Parathyroid adenoma (tissue), 2 donors: Measurements from ENCODE around the gene PRSS22.
A peak's percentile ranks its signal among the peaks of the same experiment; 100 is the strongest.

ENCODE experiments used
- H2AFZ ChIP-seq: fragments of 300-600 bp; sonication (generic); one replicate; pipeline ENCODE4 v1.7.0; 2017; ENCODE audit warnings: antibody characterized with exemption, mild to moderate bottlenecking
- H3K27ac ChIP-seq: fragments of 300-600 bp; sonication (generic); one replicate; pipeline ENCODE4 v1.7.0; 2017
- H3K27me3 ChIP-seq: fragments of 300-600 bp; sonication (generic); one replicate; pipeline ENCODE4 v1.7.0; 2017; ENCODE audit warnings: low read length; ENCODE audit not compliant: control insufficient read depth, insufficient read depth
- H3K36me3 ChIP-seq: fragments of 300-600 bp; sonication (generic); one replicate; pipeline ENCODE4 v1.7.0; 2017; ENCODE audit warnings: low read length; ENCODE audit not compliant: control insufficient read depth, insufficient read depth
- H3K4me1 ChIP-seq: fragments of 300-600 bp; sonication (generic); one replicate; pipeline ENCODE4 v1.7.0; 2017; ENCODE audit warnings: control low read depth
- H3K4me2 ChIP-seq: fragments of 300-600 bp; sonication (generic); one replicate; pipeline ENCODE4 v1.7.0; 2017; ENCODE audit warnings: low read length
- H3K4me3 ChIP-seq: fragments of 300-600 bp; sonication (generic); one replicate; pipeline ENCODE4 v1.7.0; 2017; ENCODE audit warnings: low read depth, low read length
- H3K79me2 ChIP-seq: fragments of 300-600 bp; sonication (generic); one replicate; pipeline ENCODE4 v1.7.0; 2017; ENCODE audit warnings: control low read depth
- H3K9ac ChIP-seq: fragments of 300-600 bp; sonication (generic); one replicate; pipeline ENCODE4 v1.7.0; 2017; ENCODE audit warnings: mild to moderate bottlenecking
- H3K9me3 ChIP-seq: fragments of 300-600 bp; sonication (generic); one replicate; pipeline ENCODE4 v1.7.0; 2017; ENCODE audit warnings: low read length; ENCODE audit not compliant: control insufficient read depth
- TF ChIP-seq, protein P1 (sequence below): fragments of 300-600 bp; sonication (generic); IDR thresholded peaks from one replicate; pipeline ENCODE4 v1.7.0; 2017; ENCODE audit warnings: antibody characterized with exemption, mild to moderate bottlenecking
- donor health status: primary hyperparathyroidism.

Gene PRSS22

DNA sequence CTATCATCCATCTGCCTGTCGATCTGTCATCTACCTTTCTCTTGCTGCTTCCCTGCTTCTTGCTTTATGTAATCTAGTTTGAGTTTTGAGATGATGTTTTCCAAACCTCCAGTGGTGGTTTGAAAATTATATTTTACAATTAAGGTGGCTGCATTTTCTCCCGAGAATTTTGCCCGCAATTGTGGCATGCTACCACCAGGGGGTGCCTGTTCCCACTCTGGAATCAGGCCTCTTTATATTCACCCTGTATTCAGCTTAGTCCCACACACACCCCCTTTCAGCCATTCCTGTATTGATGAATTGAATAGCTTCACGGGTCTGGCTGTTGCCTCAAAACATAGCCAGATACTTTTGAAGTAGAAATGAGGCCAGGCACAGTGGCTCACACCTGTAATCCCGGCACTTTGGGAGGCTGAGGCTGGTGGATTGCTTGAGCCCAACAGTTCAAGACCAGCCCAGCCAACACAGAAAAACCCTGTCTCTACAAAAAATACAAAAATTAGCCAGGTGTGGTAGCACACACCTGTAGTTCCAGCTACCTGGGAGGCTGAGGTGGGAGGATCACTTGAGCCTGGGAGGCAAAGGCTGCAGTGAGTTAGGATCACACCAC is 3.2 kb downstream of the PRSS22 start:
- Histone ChIP-seq H3K9ac (no peak overlapping the region), H3K4me2 (no peak overlapping the region), H3K27me3 (no peaks in the 10 kb centered on the region), H3K9me3 (no peaks in the 10 kb centered on the region), H3K4me1 (peaks cover 4% of the 10 kb centered on the region), H3K27ac (no peak overlapping the region), H3K36me3 (no peaks in the 10 kb centered on the region), H3K4me3 (no peak overlapping the region), H3K79me2 (no peaks in the 10 kb centered on the region), H2AFZ (no peak overlapping the region)
- TF ChIP-seq, protein P1, sequence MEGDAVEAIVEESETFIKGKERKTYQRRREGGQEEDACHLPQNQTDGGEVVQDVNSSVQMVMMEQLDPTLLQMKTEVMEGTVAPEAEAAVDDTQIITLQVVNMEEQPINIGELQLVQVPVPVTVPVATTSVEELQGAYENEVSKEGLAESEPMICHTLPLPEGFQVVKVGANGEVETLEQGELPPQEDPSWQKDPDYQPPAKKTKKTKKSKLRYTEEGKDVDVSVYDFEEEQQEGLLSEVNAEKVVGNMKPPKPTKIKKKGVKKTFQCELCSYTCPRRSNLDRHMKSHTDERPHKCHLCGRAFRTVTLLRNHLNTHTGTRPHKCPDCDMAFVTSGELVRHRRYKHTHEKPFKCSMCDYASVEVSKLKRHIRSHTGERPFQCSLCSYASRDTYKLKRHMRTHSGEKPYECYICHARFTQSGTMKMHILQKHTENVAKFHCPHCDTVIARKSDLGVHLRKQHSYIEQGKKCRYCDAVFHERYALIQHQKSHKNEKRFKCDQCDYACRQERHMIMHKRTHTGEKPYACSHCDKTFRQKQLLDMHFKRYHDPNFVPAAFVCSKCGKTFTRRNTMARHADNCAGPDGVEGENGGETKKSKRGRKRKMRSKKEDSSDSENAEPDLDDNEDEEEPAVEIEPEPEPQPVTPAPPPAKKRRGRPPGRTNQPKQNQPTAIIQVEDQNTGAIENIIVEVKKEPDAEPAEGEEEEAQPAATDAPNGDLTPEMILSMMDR: peak; percentile 40

DNA sequence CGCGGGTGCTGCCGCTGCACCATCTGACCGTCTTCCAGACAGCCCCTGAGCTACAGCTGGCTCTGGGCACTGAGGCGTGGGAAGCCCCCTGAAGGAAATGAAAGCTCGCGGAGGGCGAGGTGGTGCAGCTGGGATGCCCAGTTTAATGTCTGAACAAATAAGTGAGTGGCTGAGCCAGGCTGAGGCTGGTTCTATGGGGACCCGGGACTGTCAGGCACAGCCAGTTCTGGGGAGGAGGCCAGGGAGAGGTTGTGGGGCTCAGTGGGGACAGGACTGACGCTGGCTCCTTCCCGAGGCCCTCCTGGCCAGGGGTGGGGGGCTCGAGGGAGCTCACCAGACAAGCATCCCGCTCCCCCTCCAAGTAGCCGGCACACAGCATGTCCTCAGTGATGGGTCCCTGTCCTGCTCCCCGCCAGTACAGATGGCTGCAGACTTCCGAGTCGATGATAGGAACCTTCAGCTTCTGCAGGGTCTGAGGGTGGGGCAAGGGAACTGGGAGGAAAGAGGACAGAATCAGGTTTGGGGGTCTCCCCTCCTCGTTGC is 4.4 kb downstream of the PRSS22 start:
- Histone ChIP-seq H3K4me3 (no peak overlapping the region), H3K27ac (no peak overlapping the region), H3K4me2 (no peak overlapping the region), H3K79me2 (no peaks in the 10 kb centered on the region), H3K27me3 (no peaks in the 10 kb centered on the region), H2AFZ (no peak overlapping the region), H3K4me1 (peaks cover 4% of the 10 kb centered on the region), H3K36me3 (no peaks in the 10 kb centered on the region), H3K9ac (no peak overlapping the region), H3K9me3 (no peaks in the 10 kb centered on the region)
- TF ChIP-seq, protein P1: no peak

DNA sequence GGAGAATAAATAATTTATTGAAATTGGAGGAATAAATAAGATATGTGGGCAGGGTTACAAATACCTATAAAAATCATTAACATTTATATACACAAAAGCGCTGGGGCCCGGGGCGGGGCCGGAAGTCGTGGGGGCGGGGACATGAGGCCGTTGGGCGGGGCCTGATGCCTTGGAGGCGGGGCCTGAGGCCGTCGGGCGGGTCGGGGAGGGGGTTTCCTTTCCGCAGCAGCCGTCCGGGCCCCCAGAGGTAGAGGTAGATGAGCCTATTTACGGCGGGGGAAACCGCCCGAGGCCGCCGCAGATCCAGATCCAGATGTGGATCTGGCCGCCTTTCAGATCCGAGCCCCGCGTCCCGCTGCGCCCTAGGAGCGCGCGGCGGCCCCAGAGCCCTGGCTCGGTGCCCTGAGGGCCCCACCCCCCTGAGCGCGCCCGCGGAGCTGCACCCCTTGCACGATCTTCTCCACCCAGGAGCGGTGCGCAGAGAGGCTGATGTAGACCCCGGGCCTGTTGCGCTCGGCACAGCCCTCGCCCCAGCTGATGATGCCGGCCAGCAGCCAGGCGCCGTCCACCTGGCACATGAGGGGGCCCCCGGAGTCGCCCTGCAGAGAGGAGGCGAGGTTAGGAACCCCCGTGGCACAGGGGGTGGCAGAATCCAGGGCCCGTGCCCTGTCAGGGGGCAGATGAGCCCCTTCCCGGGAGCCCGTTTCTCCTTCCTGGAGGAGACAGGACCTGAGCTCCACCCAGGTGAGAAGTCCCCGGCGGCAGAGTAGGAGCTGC is 5.1 kb downstream of the PRSS22 start:
- H3K4me1 ChIP-seq: peaks cover 4% of the 10 kb centered on the region
- H3K79me2 ChIP-seq: no peaks in the 10 kb centered on the region
- H3K4me2 ChIP-seq: no peak overlapping the region
- no peak overlapping the region for H2AFZ ChIP-seq
- H3K36me3 ChIP-seq: no peaks in the 10 kb centered on the region
- TF ChIP-seq, protein P1: no peak
- H3K4me3 ChIP-seq: no peak overlapping the region
- no peaks in the 10 kb centered on the region for H3K27me3 ChIP-seq
- no peak overlapping the region for H3K27ac ChIP-seq
- no peaks in the 10 kb centered on the region for H3K9me3 ChIP-seq
- no peak overlapping the region for H3K9ac ChIP-seq

DNA sequence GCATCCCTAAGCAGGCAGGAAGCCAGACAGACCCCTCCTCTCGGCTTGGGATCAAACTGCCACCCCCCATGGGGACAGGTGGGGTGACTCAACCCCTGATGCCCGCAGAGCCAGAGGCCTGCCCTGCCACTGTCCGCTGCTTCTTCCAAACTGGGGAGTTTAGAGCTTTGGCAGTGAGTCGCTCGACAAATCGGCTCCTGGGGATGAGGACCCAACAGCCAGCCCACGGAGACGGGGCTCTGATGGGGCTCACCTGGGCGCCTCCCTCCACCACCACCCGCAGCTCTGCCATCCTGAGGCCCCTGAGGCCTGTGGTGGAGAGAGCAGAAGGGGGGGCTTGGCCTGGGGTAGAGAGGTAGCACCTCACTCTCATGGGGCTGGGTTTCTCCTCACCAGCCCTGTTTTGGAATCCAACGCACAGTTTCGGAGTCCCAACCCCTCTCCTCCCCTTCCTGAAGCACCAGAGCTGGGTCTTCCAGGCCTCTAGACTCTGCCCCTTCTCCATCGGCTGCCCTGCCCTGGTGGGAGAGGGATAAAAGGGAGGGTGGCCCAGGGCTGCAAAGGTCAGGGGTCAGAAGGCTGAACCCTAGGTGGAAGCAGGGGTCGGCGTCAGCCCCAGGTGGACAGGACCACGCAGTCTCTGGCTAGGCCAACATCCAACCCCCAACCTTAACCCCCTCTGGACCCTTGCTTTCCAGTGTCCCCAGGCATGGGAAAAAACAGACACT is 5.8 kb downstream of the PRSS22 start:
- no peaks in the 10 kb centered on the region for H3K9me3 ChIP-seq
- no peaks in the 10 kb centered on the region for H3K27me3 ChIP-seq
- no peaks in the 10 kb centered on the region for H3K36me3 ChIP-seq

More for the DNA sequence above, 5.8 kb downstream of the PRSS22 start:
- Histone ChIP-seq H3K4me3 (no peak overlapping the region), H3K27ac (no peak overlapping the region), H2AFZ (no peak overlapping the region), H3K9ac (no peak overlapping the region), H3K79me2 (no peaks in the 10 kb centered on the region), H3K4me2 (no peak overlapping the region), H3K4me1 (no peaks in the 10 kb centered on the region)
- TF ChIP-seq, protein P1: no peak
